NCI-H748 (cell line): ENCODE data around the gene SLC30A3.

Experiments
- DNase-seq: peaks from one replicate; lab custom pipeline; 2025; ENCODE audit not compliant: unreplicated experiment; lab: John Stamatoyannopoulos, UW

The SLC30A3 gene

GRCh38 chr2:27236626-27237025, 26.2 kb downstream of the SLC30A3 start:
- no peak for DNase-seq

DNA sequence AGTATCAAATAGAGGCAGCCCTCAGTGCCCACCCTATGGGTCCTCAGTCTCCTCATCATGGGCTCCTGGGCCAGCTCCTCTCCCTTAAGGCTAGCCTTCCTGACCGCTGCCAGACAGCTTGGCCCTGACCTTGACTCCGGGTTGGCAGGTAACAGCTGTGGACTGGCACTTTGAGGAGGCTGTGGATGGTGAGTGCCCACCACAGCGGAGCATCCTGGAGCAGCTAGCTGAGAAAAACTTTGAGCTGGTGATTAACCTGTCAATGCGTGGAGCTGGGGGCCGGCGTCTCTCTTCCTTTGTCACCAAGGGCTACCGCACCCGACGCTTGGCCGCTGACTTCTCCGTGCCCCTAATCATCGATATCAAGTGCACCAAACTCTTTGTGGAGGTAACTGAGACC, 26.7 kb downstream of the SLC30A3 start:
- no peak for DNase-seq

DNA sequence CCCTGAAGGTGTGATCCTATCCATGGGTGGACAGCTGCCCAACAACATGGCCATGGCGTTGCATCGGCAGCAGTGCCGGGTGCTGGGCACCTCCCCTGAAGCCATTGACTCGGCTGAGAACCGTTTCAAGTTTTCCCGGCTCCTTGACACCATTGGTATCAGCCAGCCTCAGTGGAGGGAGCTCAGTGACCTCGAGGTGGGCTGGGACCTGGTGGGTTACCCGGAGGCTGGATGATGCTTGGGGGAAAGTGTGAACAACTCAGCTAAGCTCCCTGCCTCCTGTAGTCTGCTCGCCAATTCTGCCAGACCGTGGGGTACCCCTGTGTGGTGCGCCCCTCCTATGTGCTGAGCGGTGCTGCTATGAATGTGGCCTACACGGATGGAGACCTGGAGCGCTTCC, 29.5 kb downstream of the SLC30A3 start:
- DNase-seq: no peak

DNA sequence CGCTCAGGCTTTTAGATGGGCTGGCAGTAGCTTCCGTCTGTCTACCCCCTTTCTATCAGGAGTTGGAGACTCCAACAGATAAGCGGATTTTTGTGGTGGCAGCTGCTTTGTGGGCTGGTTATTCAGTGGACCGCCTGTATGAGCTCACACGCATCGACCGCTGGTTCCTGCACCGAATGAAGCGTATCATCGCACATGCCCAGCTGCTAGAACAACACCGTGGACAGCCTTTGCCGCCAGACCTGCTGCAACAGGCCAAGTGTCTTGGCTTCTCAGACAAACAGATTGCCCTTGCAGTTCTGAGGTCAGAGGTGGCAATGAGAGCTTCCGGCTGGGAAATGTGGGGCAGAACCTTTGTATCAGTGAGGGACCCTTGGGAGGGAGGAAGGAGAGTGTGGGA, 30.9 kb downstream of the SLC30A3 start:
- no peak for DNase-seq

GRCh38 chr2:27227501-27227900, 35.3 kb downstream of the SLC30A3 start:
- DNase-seq: no peak

DNA sequence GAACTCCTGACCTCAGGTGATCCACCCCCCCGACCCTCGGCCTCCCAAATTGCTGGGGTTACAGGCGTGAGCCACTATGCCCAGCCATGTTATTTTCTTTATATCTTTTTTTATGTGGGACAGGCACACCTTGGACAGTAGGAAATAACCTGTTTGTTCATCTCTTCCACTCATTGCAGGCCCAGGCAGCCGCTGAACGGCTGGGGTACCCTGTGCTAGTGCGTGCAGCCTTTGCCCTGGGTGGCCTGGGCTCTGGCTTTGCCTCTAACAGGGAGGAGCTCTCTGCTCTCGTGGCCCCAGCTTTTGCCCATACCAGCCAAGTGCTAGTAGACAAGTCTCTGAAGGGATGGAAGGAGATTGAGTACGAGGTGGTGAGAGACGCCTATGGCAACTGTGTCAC, 37.3 kb downstream of the SLC30A3 start:
- DNase-seq: no peak

DNA sequence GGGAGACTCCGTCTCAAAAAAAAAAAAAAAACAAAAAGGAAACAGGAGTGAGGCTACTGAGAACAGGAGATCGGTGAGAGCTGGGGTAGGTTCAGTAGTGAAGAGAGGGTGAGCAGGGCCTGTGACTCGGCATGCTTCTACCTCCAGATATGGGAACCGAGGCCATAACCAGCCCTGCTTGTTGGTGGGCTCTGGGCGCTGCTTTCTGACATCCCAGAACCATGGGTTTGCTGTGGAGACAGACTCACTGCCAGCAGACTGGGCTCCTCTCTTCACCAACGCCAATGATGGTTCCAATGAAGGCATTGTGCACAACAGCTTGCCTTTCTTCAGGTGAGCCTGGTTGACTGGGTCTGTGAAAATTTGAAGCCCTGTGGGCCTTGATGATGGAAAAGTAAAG, 39.4 kb downstream of the SLC30A3 start:
- no peak for DNase-seq

DNA sequence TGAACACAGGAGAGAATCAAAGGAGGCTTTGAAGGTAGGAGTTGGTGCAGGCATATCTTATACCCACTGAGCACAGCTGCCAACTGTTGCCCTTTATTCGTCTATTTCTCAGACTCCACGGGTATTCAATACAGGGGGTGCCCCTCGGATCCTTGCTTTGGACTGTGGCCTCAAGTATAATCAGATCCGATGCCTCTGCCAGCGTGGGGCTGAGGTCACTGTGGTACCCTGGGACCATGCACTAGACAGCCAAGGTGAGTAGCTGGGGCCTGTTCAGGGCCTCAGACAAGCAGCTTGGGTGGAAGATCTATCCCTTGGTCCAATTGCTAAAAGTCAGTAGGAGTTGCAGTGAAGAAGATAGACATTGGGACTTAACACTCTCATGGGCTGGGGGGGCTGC, 40.4 kb downstream of the SLC30A3 start:
- no peak for DNase-seq

- DNase-seq: no peak
These were observed 41.7 kb downstream of the SLC30A3 start for GRCh38 chr2:27221166-27221565.

DNA sequence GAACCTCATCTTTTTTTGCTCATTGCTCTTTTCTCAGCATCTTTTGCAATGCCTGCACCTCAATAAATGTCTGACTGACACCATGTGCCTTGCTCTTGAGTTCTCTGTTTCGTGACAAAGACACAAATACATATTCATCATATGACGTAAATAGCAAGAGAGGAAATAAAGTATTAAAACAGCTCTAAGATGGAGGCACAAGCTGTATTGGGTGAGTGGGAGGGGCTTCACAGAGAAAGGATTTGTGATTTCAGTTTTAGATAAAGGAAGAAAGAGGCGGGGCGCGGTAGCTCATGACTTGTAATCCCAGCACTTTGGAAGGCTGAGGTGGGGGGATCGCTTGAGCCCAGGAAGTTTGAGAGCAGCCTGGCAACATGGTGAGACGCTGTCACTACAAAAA, 42.8 kb downstream of the SLC30A3 start:
- DNase-seq: no peak

GRCh38 chr2:27219091-27219490, 43.8 kb downstream of the SLC30A3 start:
- no peak for DNase-seq

- DNase-seq: no peak
These were observed 44.2 kb downstream of the SLC30A3 start for GRCh38 chr2:27218614-27219013.

- peak; percentile 92 for DNase-seq
These were observed 45.4 kb downstream of the SLC30A3 start, which contains the start of gene CAD for GRCh38 chr2:27217173-27218121. CAD (plus strand) TSS chr2:27217369; CDS start chr2:27217552, 183 bp downstream.

- DNase-seq: peak; percentile 53
These were observed 46.3 kb downstream of the SLC30A3 start for GRCh38 chr2:27216416-27217137.

- DNase-seq: no peak
These were observed 47.9 kb downstream of the SLC30A3 start for GRCh38 chr2:27214941-27215340.

DNA sequence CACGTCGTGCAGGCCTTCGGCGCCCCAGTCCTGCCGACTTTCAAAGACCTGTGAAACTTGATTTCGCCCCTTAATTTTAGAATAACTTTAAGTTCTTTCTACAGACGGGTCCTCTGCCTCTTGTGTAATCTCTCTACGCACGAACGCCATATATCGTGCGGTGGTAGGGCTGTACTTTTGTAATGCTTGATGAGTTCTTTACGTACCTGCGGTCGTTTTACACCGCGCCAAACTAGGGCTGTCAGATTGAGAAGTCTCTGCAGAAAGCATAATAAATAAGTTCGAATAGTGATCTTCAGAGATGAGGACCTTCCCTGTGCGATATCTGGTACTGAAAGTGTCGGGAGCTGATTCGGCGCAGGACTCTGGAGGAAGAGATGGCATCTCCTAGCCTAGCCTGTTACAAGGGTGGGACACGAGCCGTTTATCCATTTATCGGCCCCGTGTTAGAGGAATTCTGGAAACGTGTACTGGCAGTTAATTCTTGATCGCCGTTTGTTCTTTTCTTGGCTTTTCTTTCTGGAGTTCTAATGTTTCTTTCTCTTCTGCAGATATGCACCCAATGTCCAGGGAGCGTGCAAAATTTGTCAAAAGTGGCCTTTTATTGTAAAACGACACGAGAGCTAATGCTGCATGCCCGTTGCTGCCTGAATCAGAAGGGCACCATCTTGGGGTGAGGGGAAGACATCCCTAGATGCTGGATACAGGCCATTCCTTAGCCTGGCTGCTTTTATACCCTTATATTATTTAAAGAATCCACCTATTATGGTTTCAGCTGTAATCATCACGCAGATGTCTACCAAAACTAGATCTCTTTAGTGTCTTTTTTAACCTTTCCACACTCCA, 50.0 kb downstream of the SLC30A3 start:
- peak; percentile 54 for DNase-seq

GRCh38 chr2:27211943-27212625, 50.8 kb downstream of the SLC30A3 start, which contains the start of the genes ATRAID and SLC5A6:
ATRAID (plus strand) TSS chr2:27212041; CDS start chr2:27212369, 328 bp downstream.
SLC5A6 (minus strand) TSS chr2:27212268; CDS start chr2:27207650, 4,618 bp downstream.
- peak; percentile 91 for DNase-seq

- no peak for DNase-seq
These were observed 51.5 kb downstream of the SLC30A3 start for GRCh38 chr2:27211241-27211942.

GRCh38 chr2:27209621-27210401, 53.0 kb downstream of the SLC30A3 start:
- DNase-seq: no peak
